Measurements from ENCODE around the gene EXTL1. TPM values are rescaled to one million over a fixed set of nuclear protein-coding genes. Genes with fewer than 3 reads are reported as not detected.

EXTL1 gene
- total RNA-seq, 1 donor from 2014 or later: 0.95 TPM

- Histone ChIP-seq H3K4me3 (no peak overlapping the region), H3K4me2 (no peak overlapping the region), H3K9me3 (ENCODE audit: low read depth) (no peaks in the 10 kb centered on the region), H4K20me1 (ENCODE audit: low read depth) (no peaks in the 10 kb centered on the region), H3K36me3 (no peaks in the 10 kb centered on the region), H3K27me3 (peaks cover 11% of the 10 kb centered on the region), H3F3A (ENCODE audit: low read depth) (no peaks in the 10 kb centered on the region), H2AFZ (replicated peaks) (no peak overlapping the region), H3K79me2 (ENCODE audit: low read depth) (no peaks in the 10 kb centered on the region), H3K27ac (no peak overlapping the region), H3K4me1 (peaks cover 4% of the 10 kb centered on the region), H3K9ac (no peak overlapping the region)
- peaks cover 11% of the 10 kb centered on the region for H3K4me1 Mint-ChIP-seq
- TF ChIP-seq EZH2phosphoT487 (IDR thresholded peaks at IDR 0.05) (no peak), CTCF (IDR thresholded peaks at IDR 0.05) (no peak), EZH2 (IDR thresholded peaks at IDR 0.05) (no peak)
- no peaks in the 10 kb centered on the region for H3K36me3 Mint-ChIP-seq
- H3K27me3 Mint-ChIP-seq (ENCODE audit: insufficient read depth, low read depth): peaks cover 9% of the 10 kb centered on the region
- H3K4me3 Mint-ChIP-seq: no peak overlapping the region
- peak overlapping the region; percentile 53 for H3K27ac Mint-ChIP-seq
- DNase-seq (ENCODE audit: low spot score): no peak
- H3K9me3 Mint-ChIP-seq: no peaks in the 10 kb centered on the region
Observed at GRCh38 chr1:26079178-26079563, 57.6 kb downstream of the EXTL1 start.

- H3K9me3 Mint-ChIP-seq: no peaks in the 10 kb centered on the region
- no peak overlapping the region for H2AFZ ChIP-seq (replicated peaks)
- H3K4me3 ChIP-seq: no peak overlapping the region
- H3K4me3 Mint-ChIP-seq: no peak overlapping the region
- TF ChIP-seq CTCF (IDR thresholded peaks at IDR 0.05): no peak
- no peak for TF ChIP-seq EZH2phosphoT487 (IDR thresholded peaks at IDR 0.05)
- TF ChIP-seq EZH2 (IDR thresholded peaks at IDR 0.05): no peak
- no peak overlapping the region for H3K9ac ChIP-seq
- H3K79me2 ChIP-seq (ENCODE audit: low read depth): no peaks in the 10 kb centered on the region
- no peaks in the 10 kb centered on the region for H4K20me1 ChIP-seq (ENCODE audit: low read depth)
- peaks cover 11% of the 10 kb centered on the region for H3K4me1 Mint-ChIP-seq
- no peak for DNase-seq (ENCODE audit: low spot score)
- no peaks in the 10 kb centered on the region for H3K9me3 ChIP-seq (ENCODE audit: low read depth)
- H3K4me2 ChIP-seq: no peak overlapping the region
- H3F3A ChIP-seq (ENCODE audit: low read depth): no peaks in the 10 kb centered on the region
- peaks cover 4% of the 10 kb centered on the region for H3K4me1 ChIP-seq
- peaks cover 13% of the 10 kb centered on the region for H3K27me3 ChIP-seq
- no peaks in the 10 kb centered on the region for H3K36me3 ChIP-seq
- peaks cover 10% of the 10 kb centered on the region for H3K27me3 Mint-ChIP-seq (ENCODE audit: insufficient read depth, low read depth)
- no peaks in the 10 kb centered on the region for H3K36me3 Mint-ChIP-seq
- no peak overlapping the region for H3K27ac Mint-ChIP-seq
- H3K27ac ChIP-seq: no peak overlapping the region
Observed at GRCh38 chr1:26079960-26080814, 58.6 kb downstream of the EXTL1 start.

- H3K27ac ChIP-seq: no peak overlapping the region
- no peak overlapping the region for H2AFZ ChIP-seq (replicated peaks)
- H3K4me1 ChIP-seq: peaks cover 4% of the 10 kb centered on the region
Observed at GRCh38 chr1:26081267-26082019, 59.9 kb downstream of the EXTL1 start.

More at GRCh38 chr1:26081267-26082019, 59.9 kb downstream of the EXTL1 start:
- Histone ChIP-seq H3K27me3 (peaks cover 13% of the 10 kb centered on the region), H3F3A (ENCODE audit: low read depth) (no peaks in the 10 kb centered on the region), H3K9ac (no peak overlapping the region), H3K4me3 (no peak overlapping the region), H4K20me1 (ENCODE audit: low read depth) (no peaks in the 10 kb centered on the region), H3K79me2 (ENCODE audit: low read depth) (no peaks in the 10 kb centered on the region), H3K4me2 (no peak overlapping the region), H3K9me3 (ENCODE audit: low read depth) (no peaks in the 10 kb centered on the region), H3K36me3 (no peaks in the 10 kb centered on the region)
- no peak overlapping the region for H3K4me3 Mint-ChIP-seq
- peaks cover 11% of the 10 kb centered on the region for H3K4me1 Mint-ChIP-seq
- H3K27me3 Mint-ChIP-seq (ENCODE audit: insufficient read depth, low read depth): peaks cover 12% of the 10 kb centered on the region
- H3K36me3 Mint-ChIP-seq: no peaks in the 10 kb centered on the region
- TF ChIP-seq CTCF (IDR thresholded peaks at IDR 0.05) (no peak), EZH2phosphoT487 (IDR thresholded peaks at IDR 0.05) (no peak), EZH2 (IDR thresholded peaks at IDR 0.05) (no peak)
- H3K27ac Mint-ChIP-seq: peak overlapping the region; percentile 33
- no peaks in the 10 kb centered on the region for H3K9me3 Mint-ChIP-seq
- no peak for DNase-seq (ENCODE audit: low spot score)
